GM12878 (cell line): ENCODE measurements around the gene MAL. TPM values are rescaled to one million over a fixed set of nuclear protein-coding genes. Genes with fewer than 3 reads are reported as not detected.

Experiments used
- ATAC-seq: fragments of 200-7000 bp; cut with Tn5 transposase; 3 replicates; pipeline ENCODE4 v1.9.1; 2020; ENCODE audit warnings: mild to moderate bottlenecking, moderate library complexity
- BruUV-seq: library from RNA; stranded (reverse); fragments of 400-500 nt; replicated peaks from 2 replicates; lab custom pipeline; 2021; lab: Mats Ljungman, UMichigan
- CTCF ChIA-PET: fragments of 300-600 bp; sonication (Branson Sonifier 250); formaldehyde crosslinking; extraction: SDS; loops from one replicate; lab custom pipeline; 2021; ENCODE audit warnings: inconsistent platforms; lab: Yijun Ruan, JAX
- POLR2A ChIA-PET: fragments of 350-600 bp; formaldehyde crosslinking; extraction: SDS; loops from one replicate; lab custom pipeline; 2021; ENCODE audit warnings: inconsistent platforms; lab: Charles Lee
- RAD21 ChIA-PET: fragments of 300-600 bp; sonication (Branson Sonifier 250); formaldehyde crosslinking; loops from one replicate; lab custom pipeline; 2023; ENCODE audit warnings: antibody characterized with exemption; ENCODE audit not compliant: unreplicated experiment; lab: Charles Lee
- SMC1A ChIA-PET: fragments of 300-600 bp; sonication (Branson Sonifier 250); formaldehyde crosslinking; loops from one replicate; lab custom pipeline; 2023; ENCODE audit not compliant: unreplicated experiment, uncharacterized antibody; lab: Charles Lee
- DNase-seq: peaks from one replicate; pipeline ENCODE4 v3.0.0-alpha.2; 2011; ENCODE audit warnings: low read depth, low spot score
- FAIRE-seq: peaks from 3 replicates; lab custom pipeline; 2011; peaks lifted over from hg19 to GRCh38; lab: Jason Lieb, UNC
- H2AFZ ChIP-seq: 2 replicates; pipeline ENCODE4 v1.6.0; 2011; ENCODE audit warnings: low read depth, low read length, control low read depth; ENCODE audit not compliant: control insufficient read depth
- H3K27ac ChIP-seq: 2 replicates; pipeline ENCODE4 v1.5.1; 2011; ENCODE audit warnings: control low read depth; ENCODE audit not compliant: control insufficient read depth, insufficient read depth
- H3K27me3 ChIP-seq, 2 experiments: replicated peaks in 1 of 2; 2 replicates each; pipeline versions ENCODE4 v1.6.0 to v1.6.1; 2011; ENCODE audit warnings: low read length in 1 of 2; ENCODE audit not compliant: control insufficient read depth in 2 of 2, insufficient read depth in 2 of 2
- H3K36me3 ChIP-seq, 2 experiments: 2 replicates each; pipeline ENCODE4 v1.5.1; 2011; ENCODE audit warnings: low read length in 1 of 2; ENCODE audit not compliant: control insufficient read depth in 2 of 2, insufficient read depth in 2 of 2
- H3K4me1 ChIP-seq: 2 replicates; pipeline ENCODE4 v1.6.1; 2011; ENCODE audit warnings: mild to moderate bottlenecking, low read length, moderate library complexity, mixed read lengths; ENCODE audit not compliant: control insufficient read depth, insufficient read depth
- H3K4me2 ChIP-seq: 2 replicates; pipeline ENCODE4 v1.6.0; 2011; ENCODE audit warnings: control low read depth; ENCODE audit not compliant: control insufficient read depth, insufficient read depth
- H3K4me3 ChIP-seq: fragments of 200-600 bp; sonication (generic); 2 replicates; pipeline ENCODE4 v1.5.1; 2016
- H3K79me2 ChIP-seq: 2 replicates; pipeline ENCODE4 v1.6.0; 2011; ENCODE audit warnings: low read length; ENCODE audit not compliant: control insufficient read depth, insufficient read depth
- H3K9ac ChIP-seq: 2 replicates; pipeline ENCODE4 v1.8.0; 2011; ENCODE audit warnings: low read length, control low read depth, mixed read lengths; ENCODE audit not compliant: control insufficient read depth, insufficient read depth
- H3K9me3 ChIP-seq: replicated peaks from 3 replicates; pipeline ENCODE4 v1.5.1; 2011; ENCODE audit warnings: mild to moderate bottlenecking, low read length; ENCODE audit not compliant: control insufficient read depth, insufficient read depth
- H4K20me1 ChIP-seq: 2 replicates; pipeline ENCODE4 v1.6.0; 2011; ENCODE audit not compliant: control insufficient read depth, insufficient read depth
- BCLAF1 ChIP-seq: fragments of 450-650 bp; IDR thresholded peaks from 2 replicates; pipeline ENCODE4 v1.6.1; 2017; ENCODE audit warnings: antibody characterized with exemption, mild to moderate bottlenecking, moderate library complexity
- EGR1 ChIP-seq, 2 experiments: IDR thresholded peaks; 1 replicate in 1 of 2; 2 replicates in 1 of 2; pipeline ENCODE4 v1.6.1; 2011 to 2012; ENCODE audit warnings: low read depth in 2 of 2, low read length in 2 of 2, borderline replicate concordance in 1 of 2, mild to moderate bottlenecking in 1 of 2, moderate library complexity in 1 of 2
- MAX ChIP-seq: IDR thresholded peaks from 2 replicates; pipeline ENCODE4 v1.6.1; 2012; ENCODE audit warnings: low read depth, low read length, improper control_type of control experiment
- SIN3A ChIP-seq: IDR thresholded peaks from 2 replicates; pipeline ENCODE4 v1.6.1; 2012; ENCODE audit warnings: low read depth, low read length, improper control_type of control experiment
- SPI1 ChIP-seq: IDR thresholded peaks from 2 replicates; pipeline ENCODE4 v1.6.1; 2011; ENCODE audit warnings: low read depth, mild to moderate bottlenecking, low read length, moderate library complexity, borderline replicate concordance; ENCODE audit not compliant: insufficient read depth
- YY1 ChIP-seq: IDR thresholded peaks from 2 replicates; pipeline ENCODE4 v1.6.1; 2011; ENCODE audit warnings: low read depth, mild to moderate bottlenecking, low read length
- ZBTB40 ChIP-seq: fragments of 450-650 bp; IDR thresholded peaks from 2 replicates; pipeline ENCODE4 v1.6.1; 2016; ENCODE audit warnings: mild to moderate bottlenecking, moderate library complexity, borderline replicate concordance
- WGBS: methylation state at CpG from one replicate; pipeline ENCODE4 v1.1.6; 2016; ENCODE audit warnings: low lambda C conversion rate; ENCODE audit not compliant: insufficient replicate concordance, insufficient coverage; ENCODE audit errors: missing lambda C conversion rate; 5-methylcytosine and 5-hydroxymethylcytosine counted together
- in situ Hi-C: fragments of 300-500 bp; cut with MboI; formaldehyde crosslinking; loops from 9 replicates; pipeline ENCODE4 v1.14.3; 2018; ENCODE audit warnings: mixed read lengths
- intact Hi-C: fragments of 100-400 bp; cut with micrococcal nuclease; formaldehyde crosslinking; loops from one replicate; pipeline ENCODE4 v1.14.2; 2022; ENCODE audit not compliant: unreplicated experiment
- polyA plus RNA-seq, 11 experiments: library from polyadenylated mRNA; depleted of rRNA in 4 of 11; unstranded in 6 of 11; stranded (reverse) in 5 of 11; fragments of >200 nt; fragmentation: Nextera tagmentation in 4 of 11; fragmentation: Illumina TruSeq in 1 of 11; extraction: Ambion mirVana in 4 of 11; extraction: Trizol in 1 of 11; gene quantifications; 1 replicate in 1 of 11; 2 replicates in 10 of 11; pipeline versions ENCODE4 v1.2.1 to v1.2.3, GENCODE V29; 2011 to 2016; ENCODE audit warnings: inconsistent platforms in 2 of 11, missing spikeins in 2 of 11, low read depth in 1 of 11
- total RNA-seq, 4 experiments: library from RNA; depleted of rRNA in 3 of 4; stranded (reverse); fragments of >200 nt in 3 of 4; fragmentation: Illumina TruSeq in 1 of 4; extraction: Trizol in 1 of 4; gene quantifications; 2 replicates each; pipeline versions ENCODE4 v1.2.1 to v1.2.3, GENCODE V29; 2013 to 2021

The MAL gene
- total and polyA plus RNA-seq, 10 of the 15 experiments (the other 5 are each of a cell fraction or from before 2014, with no cell fraction given) = 1.3 to 4.5 (median 1.7) TPM

GRCh38 chr2:95018301-95018700 lies 7.2 kb upstream of the MAL start:
- Histone ChIP-seq H3K4me3 (no peak overlapping the region), H3K4me2 (no peak overlapping the region), H4K20me1 (no peaks in the 10 kb centered on the region), H3K27ac (no peak overlapping the region), H3K27me3 (no peaks in the 10 kb centered on the region), H3K36me3 (no peaks in the 10 kb centered on the region), H3K79me2 (no peaks in the 10 kb centered on the region), H3K9me3 (no peaks in the 10 kb centered on the region), H3K4me1 (peaks cover 21% of the 10 kb centered on the region), H3K9ac (no peak overlapping the region), H2AFZ (no peak overlapping the region)
- SMC1A ChIA-PET = no interaction called here
- CTCF ChIA-PET = interaction anchor here (1.1 kb wide), 1 partner anchor 61 kb away, joined by 3 read pairs; no protein-coding TSS in a partner anchor
- in situ Hi-C loops = no loop called here
- FAIRE-seq (no peak), ATAC-seq (no peak), DNase-seq (no peak)
- intact Hi-C loops = no loop called here
- 26% methylated on average over 10 of the region's 10 CpGs for WGBS
- BruUV-seq = no TSS peak
- RAD21 ChIA-PET = no interaction called here
- TF ChIP-seq YY1 (no peak), SPI1 (peak; percentile 72), EGR1 (IDR thresholded peaks at IDR 0.05; ENCODE audit: borderline replicate concordance in 1 of 2, low read depth in 2 of 2, low read length in 2 of 2) (no peak)
- POLR2A ChIA-PET = no interaction called here

- no peaks in the 10 kb centered on the region; a peak in 1 of 4 replicates for H3K27me3 ChIP-seq
- H3K4me2 ChIP-seq = no peak overlapping the region
- ATAC-seq (no peak), FAIRE-seq (no peak), DNase-seq (no peak)
- CTCF ChIA-PET = interaction anchor here (0.8 to 2.0 kb wide), 3 partner anchors 60 to 102 kb away, joined by 3 to 9 read pairs (median 3); no protein-coding TSS in a partner anchor
- intact Hi-C loops = no loop called here
- POLR2A ChIA-PET = no interaction called here
- H3K79me2 ChIP-seq = no peaks in the 10 kb centered on the region
- no peak overlapping the region for H3K4me3 ChIP-seq
- WGBS = 32% methylated on average over 10 of the region's 12 CpGs
- no peak overlapping the region for H3K9ac ChIP-seq
- H3K4me1 ChIP-seq = peaks cover 16% of the 10 kb centered on the region
- no peak overlapping the region for H2AFZ ChIP-seq
- H3K9me3 ChIP-seq = no peaks in the 10 kb centered on the region
- in situ Hi-C loops = no loop called here
- SMC1A ChIA-PET = interaction anchor here (0.8 kb wide), 1 partner anchor 33 kb away, joined by 3 read pairs; no protein-coding TSS in a partner anchor
- no peaks in the 10 kb centered on the region for H3K36me3 ChIP-seq
- no TSS peak for BruUV-seq
- RAD21 ChIA-PET = interaction anchor here (1.2 kb wide), 1 partner anchor 61 kb away, joined by 3 read pairs; no protein-coding TSS in a partner anchor
- no peaks in the 10 kb centered on the region for H4K20me1 ChIP-seq
- no peak overlapping the region for H3K27ac ChIP-seq
- TF ChIP-seq MAX = no peak
- no peak for TF ChIP-seq BCLAF1
- TF ChIP-seq ZBTB40 = no peak
- no peak for TF ChIP-seq SIN3A
Measured at GRCh38 chr2:95018861-95019550, 6.5 kb upstream of the MAL start.
